T-helper 22 cell (primary cell): ENCODE measurements around the gene PRKCSH.
"Not testable (repeated sequence)": the region's sequence is repeated elsewhere in the genome, so short reads cannot be mapped to it uniquely, and the experiment has no call there.

Experiments
- DNase-seq: peaks from one replicate; pipeline ENCODE4 v3.0.0-alpha.2; 2020; ENCODE audit warnings: low read depth

PRKCSH gene, protein sequence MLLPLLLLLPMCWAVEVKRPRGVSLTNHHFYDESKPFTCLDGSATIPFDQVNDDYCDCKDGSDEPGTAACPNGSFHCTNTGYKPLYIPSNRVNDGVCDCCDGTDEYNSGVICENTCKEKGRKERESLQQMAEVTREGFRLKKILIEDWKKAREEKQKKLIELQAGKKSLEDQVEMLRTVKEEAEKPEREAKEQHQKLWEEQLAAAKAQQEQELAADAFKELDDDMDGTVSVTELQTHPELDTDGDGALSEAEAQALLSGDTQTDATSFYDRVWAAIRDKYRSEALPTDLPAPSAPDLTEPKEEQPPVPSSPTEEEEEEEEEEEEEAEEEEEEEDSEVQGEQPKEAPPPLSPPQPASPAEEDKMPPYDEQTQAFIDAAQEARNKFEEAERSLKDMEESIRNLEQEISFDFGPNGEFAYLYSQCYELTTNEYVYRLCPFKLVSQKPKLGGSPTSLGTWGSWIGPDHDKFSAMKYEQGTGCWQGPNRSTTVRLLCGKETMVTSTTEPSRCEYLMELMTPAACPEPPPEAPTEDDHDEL

DNA sequence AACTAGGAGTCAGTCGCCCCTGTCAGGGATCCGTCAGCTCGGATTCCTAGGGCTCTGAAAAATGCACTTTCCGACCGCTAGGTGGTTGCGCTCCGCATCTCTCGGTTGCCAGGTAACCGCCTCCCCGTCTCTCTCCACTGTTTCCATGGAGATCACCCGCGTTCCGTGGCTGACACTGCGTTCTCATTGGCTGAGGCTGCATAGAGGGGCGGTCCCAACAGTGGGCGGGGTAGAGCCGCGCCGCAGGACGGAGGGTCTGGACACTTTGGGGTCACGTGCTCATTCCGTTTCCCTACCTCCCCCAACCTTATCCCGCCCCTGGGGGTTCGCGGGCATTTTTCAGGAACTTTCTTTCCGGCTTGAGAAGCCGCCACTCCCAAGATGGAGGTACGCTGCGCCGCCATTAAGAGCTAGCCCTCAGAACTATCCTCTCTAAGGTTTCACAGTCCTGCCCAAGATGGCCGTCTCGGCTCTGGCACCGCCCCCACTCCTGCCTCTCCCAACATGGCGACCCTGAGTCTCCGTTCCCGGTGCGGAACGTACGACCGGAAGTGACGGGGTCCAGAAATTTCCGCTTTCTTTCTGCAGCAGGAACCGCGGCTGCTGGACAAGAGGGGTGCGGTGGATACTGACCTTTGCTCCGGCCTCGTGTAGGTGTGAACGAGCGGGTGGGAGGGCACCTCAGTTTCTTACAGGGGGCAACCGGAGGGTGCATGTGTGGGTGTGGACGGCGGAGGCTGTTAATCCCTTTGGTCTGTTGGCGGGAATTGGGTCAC lies at the start of gene PRKCSH, which contains the start of gene ODAD3:
TSS of gene PRKCSH (plus strand) at position 579 of the 776 bp plus-strand sequence. CDS start 483 bp downstream, outside the sequence.
TSS of gene ODAD3 (minus strand) at position 65 of the 776 bp plus-strand sequence. CDS start 105 bp downstream, outside the sequence.
- peak; percentile 97 for DNase-seq

DNA sequence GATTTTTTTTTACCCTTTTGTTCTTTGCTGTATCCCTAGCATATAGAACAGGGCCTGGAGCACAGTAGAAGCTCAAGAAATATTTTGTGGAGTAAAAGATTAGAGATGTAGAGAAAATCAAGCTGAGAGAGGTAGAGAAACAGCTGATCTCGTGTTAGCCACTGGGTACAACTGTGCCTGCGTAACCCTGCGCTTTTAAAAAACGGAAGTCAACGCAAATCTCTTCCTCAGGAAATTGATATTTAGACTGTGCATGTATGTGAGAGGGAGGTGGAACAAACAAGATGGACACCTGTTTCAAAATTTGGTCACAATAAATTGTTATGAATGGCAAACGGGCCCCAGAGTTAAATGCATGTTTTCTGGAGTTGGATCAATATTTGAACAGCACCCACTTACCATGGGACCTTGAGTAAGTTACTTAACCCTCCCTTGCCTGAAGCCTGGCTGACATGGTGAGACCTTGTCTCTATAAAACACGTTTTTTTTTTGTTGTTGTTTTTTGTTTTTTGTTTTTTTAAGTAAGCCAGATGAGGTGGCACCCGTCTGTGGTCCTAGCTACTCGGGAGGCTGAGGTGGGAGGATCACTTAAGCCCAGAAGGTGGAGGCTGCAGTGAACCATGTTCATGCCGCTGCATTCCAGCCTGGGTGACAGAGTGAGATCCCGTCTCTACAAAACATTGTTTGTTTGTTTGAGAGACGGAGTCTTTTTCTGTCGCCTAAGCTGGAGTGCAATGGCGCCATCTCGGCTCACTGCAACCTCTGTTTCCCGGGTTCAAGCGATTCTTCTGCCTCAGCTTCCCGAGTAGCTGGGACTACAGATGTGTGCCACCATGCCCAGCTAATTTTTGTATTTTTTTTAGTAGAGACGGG lies 48.0 kb upstream of the PRKCSH start:
- DNase-seq: no peak

DNA sequence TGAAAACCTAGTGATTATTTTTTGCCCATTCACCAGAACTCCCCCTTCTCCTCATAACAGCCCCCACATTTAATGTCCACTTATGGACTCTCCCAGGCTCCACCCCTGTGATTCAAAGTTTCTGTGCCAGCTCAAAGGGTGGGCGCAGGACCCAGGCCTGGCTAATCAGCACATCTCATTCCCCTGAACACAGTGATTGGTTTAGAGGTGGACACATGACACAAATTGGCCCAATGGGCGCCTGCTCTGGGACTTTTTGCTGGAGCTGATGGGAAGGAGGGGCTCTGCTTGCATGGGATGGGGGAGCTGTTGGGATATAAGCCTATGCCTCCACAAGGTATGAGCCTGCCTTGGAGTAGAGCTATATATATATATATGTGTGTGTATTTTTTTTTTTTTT lies 45.1 kb upstream of the PRKCSH start:
- DNase-seq: no peak

DNA sequence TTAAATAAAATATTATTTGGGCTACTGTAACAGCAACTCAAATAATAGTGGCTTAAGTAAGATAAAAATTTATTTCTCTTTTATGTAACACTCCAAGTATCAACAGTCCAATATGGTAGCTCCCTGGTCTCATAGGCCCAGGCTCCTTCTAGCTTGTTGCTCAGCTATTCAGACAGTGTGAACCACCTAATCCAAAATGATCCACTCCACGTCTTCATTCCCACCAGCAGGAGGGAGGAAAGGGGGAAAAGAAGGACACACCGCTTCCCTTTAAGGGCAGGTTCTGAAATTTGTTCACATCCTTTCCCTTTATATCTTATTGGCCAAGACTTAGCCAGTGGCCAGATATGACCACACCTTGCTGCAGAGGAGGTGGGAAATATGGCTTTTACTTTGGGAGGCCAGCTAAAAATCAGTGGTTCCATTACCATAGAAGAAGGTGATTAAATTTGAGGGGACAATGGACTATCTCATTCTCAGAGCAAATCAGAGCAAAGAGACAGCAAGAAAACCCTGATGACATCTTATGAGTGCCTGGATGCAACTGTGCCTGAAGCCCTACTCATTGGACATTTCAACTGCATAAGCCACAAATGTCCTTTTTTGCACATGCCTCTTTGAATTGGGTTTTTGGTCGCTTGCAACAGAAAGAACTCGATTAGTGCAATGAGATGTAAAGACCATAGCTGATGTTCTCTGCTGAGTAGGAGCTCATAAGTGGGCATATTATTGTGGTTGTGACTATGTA lies 44.3 kb upstream of the PRKCSH start:
- DNase-seq: no peak

DNA sequence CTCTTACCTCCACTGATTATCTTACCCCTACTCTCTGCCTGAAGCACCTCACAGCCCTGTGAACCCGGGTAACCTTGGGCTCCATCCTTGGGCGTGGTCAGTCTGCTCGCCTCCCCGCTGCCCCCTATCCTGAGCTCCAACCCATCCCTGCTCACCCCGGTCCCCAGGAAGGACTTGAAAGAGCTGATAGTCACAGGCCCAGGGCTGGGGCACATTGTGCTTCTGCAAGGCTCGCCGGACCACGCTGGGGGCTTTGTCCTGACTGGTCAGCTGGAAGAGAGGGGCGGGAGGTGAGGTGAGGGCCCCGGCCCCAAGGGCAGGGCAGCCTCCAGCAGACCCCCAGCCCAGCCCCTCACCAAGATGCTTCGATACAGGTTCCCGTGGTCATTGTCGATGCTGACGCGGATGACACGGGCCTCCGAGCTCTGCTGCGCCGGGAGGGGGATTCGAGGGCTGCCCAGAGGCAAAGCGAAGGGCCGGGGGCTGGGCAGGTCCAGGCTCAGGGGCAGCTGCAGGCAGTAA lies 38.3 kb upstream of the PRKCSH start:
- no peak for DNase-seq

DNA sequence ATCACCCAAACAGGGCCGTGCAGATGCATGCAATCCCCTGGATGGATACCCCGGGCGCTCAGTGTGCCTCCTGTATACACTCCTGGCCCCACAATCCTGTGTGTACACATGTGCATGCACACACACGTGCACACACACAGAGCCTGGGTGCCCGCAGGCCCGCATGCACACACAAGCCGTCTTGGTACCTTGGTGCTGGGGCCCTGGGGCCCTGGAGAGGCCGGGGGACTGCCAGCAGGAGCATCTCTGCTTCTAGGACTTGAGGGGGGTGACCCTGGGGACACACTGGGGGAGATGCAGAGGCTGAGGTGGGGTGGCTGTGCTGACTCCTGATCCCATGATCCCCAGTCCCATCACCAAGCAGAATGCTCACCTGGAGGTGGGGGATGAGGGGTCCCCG lies 35.8 kb upstream of the PRKCSH start:
- no peak for DNase-seq

DNA sequence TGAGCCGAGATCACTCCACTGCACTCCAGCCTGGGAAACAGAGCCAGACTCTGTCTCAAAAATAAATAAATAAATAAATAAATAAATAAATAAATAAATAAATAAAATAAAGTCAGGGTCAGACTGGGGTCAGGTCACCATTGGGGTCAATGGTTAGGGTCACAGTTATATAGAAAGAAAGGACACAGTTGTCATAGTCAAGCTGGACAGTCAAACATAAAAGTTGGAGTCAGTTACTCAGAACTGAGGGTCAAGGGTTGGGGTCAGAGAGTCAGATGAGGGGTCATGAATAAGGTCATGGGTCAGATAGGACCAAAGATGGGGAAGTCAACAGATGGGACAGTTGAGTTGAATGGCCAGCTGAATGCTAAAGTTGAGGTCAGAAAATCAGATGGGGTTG lies 34.6 kb upstream of the PRKCSH start:
- no peak for DNase-seq

DNA sequence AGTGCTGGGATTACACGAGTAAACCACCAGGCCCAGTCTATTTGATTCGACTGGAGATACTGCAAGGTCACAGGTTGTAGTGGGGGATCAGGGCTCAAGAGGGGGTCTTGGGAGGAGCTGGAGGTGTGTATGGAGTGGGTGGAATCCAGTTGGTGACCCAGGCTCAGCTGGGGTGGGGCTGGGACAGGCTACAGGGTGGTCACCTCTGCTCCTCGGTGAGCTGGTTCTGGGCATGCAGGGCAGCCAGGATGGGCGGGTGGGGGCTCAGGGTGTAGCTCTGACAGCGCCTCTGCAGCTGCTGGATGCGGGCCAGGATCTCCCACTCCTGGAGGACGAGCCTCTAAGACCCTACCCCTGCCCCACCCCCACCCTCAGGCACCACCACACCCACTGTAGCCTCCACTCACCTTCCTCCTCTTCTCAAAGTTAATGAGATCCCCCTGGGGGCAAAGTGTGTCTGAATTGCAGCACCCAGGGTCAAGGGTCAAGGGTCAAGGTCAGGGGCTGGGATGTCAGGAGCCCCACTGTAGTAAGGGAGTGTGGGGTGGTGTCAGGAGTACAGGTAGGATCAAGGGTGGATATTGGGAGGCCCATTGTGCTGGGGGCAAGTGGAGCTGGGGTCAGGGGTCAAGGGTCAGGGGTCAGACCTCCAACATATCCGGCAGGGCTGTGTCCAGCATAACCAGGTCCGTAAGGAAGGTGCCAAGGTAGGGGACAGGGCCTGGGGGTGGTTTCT lies 33.5 kb upstream of the PRKCSH start:
- DNase-seq: no peak

DNA sequence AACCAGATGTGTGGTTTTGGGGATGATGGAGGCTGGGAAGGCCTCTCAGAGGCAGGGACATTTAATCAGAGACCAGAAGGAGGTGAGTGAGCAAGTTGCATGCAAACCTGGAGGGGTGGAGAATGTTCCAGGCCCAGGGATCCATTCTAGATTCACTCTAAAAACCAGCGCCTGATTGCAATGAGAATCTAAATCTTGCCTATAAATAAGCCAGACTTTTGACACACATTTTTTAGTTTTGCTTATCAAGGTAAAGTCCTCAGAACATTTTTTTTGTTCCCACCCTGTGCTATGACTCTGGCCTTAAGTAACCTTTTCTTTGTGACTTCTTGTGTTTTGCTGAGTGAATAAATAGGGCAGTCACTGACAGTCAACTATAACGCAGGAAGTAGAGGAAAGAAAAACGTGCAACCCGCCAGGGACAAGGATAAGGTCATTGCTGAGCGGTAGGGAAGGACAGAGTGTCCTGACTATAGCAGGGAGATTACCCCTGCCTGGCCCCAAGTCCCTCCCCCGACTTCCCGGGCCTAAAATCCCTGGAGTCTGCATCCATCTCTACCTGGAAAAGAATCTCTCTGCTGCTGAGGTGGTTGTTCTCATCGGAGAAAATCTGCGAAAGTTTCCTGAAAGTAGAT lies 30.7 kb upstream of the PRKCSH start:
- no peak for DNase-seq

DNA sequence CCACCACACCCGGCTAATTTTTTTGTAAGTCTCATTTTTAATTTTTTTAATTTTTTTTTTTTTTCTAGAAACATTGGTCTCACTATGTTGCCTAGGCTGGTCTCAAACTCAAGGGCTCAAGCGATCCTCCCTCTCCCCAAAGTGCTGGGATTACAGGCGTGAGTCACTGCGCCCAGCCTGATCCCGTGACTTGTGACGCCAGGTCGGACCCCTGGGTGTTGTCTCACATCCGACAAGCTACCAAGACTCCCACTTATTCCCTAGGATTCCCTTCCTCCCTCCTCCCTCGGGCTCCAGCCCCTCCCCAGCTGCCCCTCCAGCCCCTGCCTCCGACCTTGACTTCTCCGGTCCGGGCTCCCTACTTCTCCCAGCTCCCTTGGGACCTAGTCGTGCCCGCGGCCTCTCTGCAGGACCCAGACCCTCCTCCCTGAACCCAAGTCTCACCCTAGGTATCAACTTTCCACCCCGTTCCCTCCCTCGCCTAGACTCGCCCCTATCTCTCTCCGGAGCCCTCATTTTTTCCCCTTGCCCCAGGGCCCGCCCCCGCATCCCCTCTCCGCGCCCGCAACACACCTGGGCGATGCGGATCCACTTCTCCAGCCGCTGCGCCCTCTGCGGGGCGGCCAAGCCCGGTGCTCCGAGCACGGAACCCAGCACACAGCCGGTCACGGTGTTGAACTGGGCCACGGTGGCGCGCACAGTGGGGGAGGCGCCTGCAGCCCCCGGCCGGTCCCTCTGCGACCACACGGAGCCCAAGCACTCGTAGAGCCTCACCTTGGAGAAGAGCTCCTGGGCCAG lies 29.4 kb upstream of the PRKCSH start:
- DNase-seq: no peak

DNA sequence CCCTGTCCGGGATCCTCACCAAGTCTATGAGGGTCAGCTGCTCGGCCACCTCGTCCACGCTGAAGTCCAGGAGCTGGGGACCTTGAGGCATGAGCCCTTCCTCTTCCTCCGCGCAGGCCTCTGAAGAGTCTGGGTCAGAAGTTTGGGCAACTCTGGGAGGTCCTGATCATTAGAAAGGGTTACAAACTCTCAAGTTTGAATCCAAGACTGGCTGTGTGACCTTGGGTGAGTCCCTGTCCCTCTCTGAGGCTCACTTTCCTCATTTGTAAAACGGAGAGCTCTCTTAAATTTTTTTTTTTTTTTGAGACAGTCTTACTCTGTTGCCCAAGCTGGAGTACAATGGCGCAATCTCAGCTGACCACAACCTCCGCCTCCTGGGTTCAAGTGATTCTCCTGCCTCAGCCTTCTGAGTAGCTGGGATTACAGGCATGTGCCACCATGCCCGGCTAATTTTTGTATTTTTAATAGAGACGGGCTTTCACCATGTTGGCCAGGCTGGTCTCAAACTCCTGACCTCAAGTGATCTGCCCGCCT lies 28.7 kb upstream of the PRKCSH start:
- DNase-seq: not testable (repeated sequence)

DNA sequence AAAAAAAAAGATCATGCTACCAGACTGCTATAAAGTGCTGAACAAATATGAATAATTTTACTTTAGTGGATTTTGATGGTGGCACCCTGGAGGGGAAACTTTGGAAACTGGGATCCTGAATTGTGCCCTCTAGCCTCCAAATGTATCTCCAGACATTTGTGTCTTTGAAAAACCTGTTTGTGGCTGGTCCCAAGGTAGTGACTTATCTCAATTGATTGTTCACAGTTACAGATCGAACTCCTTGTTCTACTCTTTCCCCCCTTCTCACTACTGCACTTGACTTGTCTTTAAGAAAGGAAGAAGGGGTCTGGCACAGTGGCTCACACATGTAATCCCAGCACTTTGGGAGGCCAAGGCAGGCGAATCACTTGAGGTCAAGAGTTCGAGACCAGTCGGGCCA lies 26.8 kb upstream of the PRKCSH start:
- no peak for DNase-seq

DNA sequence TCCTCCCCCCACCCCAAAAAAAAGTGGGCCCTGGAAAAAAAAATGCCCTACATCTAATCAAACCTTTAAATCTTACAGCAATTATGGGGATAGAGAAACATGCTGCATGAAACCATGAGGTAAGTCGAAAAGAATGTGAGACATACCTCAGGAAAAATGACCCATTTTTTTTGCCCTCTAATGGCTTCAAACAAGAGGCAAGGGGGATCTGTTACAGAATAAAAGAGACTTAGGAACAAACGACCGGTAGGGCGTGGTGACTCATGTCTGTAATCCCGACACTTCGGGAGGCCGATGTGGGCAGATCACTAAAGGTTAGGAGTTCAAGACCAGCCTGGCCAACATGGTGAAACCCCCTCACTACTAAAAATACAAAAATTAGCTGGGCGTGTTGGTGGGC lies 24.8 kb upstream of the PRKCSH start:
- DNase-seq: no peak

DNA sequence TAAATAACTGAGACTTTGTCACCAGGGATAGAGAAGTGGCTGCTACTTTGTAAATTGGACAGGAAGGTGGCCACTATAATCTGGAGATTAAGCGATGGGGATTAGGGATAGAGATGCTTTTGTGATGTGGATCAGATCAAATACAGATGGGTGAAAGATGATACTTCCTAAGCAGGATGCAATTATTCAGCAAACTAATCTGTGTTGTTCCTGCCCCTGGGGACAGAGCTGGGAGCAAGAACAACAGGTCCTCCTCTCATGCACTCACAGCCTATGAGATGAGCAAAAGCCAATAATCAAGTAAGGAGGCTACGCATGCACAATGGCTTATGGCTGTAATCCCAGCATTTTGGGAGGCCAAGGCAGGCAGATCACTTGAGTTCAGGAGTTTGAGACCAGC lies 20.9 kb upstream of the PRKCSH start:
- no peak for DNase-seq

DNA sequence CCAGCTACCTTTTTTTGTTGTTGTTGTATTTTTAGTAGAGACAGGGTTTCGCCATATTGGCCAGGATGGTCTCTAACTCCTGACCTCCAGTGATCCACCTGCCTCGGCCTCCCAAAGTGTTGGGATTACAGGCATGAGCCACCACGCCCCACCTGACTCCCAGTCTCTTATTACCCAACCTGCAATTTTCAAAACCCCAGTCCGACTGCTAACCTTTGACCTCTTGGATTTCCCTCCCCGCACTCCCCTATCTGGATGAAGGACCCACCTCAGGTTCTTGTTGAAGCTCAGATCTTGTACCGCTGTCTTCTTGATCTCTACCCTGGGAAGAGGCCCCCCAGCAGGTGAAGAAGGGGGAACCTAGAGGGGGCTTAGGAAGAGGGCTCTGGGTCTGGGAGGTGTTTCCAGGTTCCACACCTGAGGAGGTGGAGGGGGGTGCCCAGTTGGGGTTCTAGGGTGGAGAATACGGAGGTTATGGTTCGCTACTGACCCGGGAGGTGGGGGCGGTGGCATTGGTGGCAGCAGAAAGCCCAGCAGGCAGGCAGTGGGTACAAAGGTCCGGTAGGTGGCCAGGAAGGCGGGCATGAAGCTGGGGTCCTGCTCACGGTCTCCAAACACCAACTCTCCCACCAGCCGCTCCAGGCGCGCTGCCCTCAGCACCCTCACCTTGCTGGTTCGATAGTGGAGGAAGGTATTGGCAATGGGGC lies 18.9 kb upstream of the PRKCSH start:
- DNase-seq: no peak

DNA sequence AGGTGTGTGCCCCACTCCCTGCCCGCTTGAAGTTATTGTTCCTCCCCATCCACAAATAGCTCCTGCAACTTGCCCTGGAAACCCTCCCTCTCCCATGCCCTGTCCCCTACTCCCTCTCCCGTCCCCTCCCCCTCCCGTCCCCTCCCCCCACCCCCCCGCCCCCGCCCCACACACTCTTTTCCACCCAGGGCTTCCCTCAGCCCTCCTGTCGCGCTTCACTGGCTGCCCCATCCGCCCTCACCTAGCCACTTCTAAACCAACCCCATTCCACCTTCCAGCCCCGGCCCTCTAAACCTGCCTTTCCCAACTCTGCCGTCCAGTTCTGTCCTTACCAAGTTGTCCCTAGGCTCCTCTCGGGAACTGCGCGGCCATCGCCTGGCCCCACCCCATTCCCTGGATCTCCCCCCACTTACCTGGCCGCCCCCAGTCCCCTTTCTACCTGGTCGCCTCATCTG lies 17.3 kb upstream of the PRKCSH start:
- no peak for DNase-seq

DNA sequence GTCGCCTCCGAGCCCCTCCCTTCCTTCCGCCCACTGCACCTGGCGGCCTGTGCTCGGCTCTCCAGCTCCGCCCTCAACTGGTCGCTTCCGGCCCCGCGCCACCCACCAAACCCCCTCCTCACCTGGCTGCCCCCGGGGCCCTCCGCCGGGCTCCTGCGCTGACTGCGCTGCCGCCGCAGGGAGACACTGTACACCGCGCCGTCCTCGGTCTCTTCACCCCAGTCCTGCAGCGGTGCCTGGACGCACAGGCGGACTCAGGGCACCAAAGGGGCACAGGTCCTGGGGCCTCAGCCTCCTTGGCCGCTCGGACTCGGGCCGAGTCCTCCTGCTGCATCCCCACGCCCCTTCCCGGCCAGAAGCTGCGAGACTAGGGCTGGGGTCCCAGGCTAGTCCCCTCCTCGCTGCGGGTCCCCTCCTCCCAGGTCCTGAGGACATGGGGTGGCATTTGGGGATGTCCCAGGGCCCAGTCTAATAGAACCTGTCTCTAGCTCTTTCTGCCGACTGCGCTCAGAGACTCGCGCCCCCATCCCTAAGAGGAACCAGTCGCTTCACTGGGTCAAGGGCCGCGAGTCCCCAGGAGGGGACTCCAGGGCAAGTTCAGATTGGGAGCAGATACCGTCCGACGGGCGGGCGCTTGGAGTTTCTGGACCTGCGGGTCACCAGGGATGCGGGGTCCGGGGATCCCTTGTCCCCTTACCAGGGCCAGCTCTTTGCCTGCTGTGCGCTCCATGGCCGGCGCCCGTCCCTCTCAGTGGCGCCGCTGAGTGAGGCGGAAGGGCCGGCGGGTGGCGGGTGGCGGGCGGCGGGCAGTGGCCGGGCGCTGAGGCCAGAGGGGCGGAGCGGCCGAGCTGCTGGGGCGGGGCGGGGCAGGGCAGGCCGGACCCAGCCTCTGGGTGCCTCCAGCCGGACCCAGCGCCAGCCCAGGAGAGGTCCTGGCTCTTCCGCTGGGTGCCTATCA lies 16.6 kb upstream of the PRKCSH start, which contains the start of gene RGL3:
TSS of gene RGL3 (minus strand) at position 766 of the 958 bp plus-strand sequence. CDS start at position 730, 36 bp downstream.
- DNase-seq: no peak
